ENCODE measurements around the gene KRT5.
"Not testable (repeated sequence)": the region's sequence is repeated elsewhere in the genome, so short reads cannot be mapped to it uniquely, and the experiment has no call there.

Gene KRT5

DNA sequence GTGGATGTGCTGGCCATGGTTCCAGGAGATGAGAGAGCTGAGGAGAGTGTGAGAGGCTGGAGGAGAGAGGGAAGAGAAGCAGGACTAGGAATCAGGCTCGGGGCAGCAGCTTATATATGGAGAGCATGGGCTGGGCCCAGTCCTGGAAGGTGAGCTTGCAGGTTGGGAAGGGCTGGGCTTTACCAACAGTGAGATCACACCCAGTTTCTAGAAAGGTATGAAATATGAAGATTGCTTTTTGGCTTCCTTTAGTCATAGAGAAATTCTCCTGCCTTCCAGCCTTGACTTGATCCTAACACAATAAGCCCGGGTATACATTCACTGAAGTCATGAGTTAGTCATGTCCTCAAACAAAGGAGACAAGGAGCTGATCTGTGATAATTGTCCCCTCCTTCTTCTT lies 27.0 kb downstream of the KRT5 start, which contains the start of gene KRT6A:
KRT6A (minus strand) TSS at position 86 of the 400 bp plus-strand sequence; CDS start at position 17, 69 bp downstream.
- Histone ChIP-seq H3K36me3 (ENCODE audit: insufficient read depth, insufficient read length, low read length) (no peaks in the 10 kb centered on the region), H3K4me3 (ENCODE audit: insufficient read length, low read depth) (no peak within 1 kb of the TSS), H3K9ac (ENCODE audit: insufficient read length, low read depth) (no peak within 1 kb of the TSS), H3K9me3 (ENCODE audit: insufficient read depth, low read length) (peaks cover 12% of the 10 kb centered on the region; the same call in 1 of the 2 replicates), H3K27me3 (ENCODE audit: insufficient read depth, insufficient read length) (no peaks in the 10 kb centered on the region), H3K4me1 (ENCODE audit: insufficient read depth, insufficient read length) (peaks cover 8% of the 10 kb centered on the region)
- DNase-seq (ENCODE audit: low read depth, low spot score) = no peak
- no peak for TF ChIP-seq YY1 (IDR thresholded peaks at IDR 0.05; ENCODE audit: insufficient read depth, insufficient read length)
- no peak for TF ChIP-seq ZNF274 (IDR thresholded peaks at IDR 0.05; ENCODE audit: low read depth, low read length)
- no peak for TF ChIP-seq SUZ12 (IDR thresholded peaks at IDR 0.05; ENCODE audit: extremely low read depth, insufficient read depth, insufficient read length)

DNA sequence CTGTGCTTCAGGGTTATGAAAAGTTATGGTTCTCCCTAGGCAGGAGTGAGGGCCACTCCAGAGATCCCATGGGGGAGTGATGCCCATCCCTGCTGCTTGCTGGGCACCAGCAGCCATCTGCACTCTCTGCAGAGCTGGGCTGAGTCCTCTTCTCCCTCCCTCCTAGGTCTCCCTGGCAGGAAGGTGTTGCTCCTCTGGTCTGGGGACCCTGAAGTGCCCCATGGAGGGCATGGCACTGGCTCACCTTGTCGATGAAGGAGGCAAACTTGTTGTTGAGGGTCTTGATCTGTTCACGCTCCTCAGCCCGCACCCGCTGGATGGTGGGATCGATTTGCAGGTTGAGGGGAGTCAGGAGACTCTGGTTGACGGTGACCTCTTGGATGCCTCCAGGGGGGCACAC lies 27.8 kb downstream of the KRT5 start:
- not testable (repeated sequence) for DNase-seq (ENCODE audit: low read depth, low spot score); H3K27me3 ChIP-seq (ENCODE audit: insufficient read depth, insufficient read length); H3K4me1 ChIP-seq (ENCODE audit: insufficient read depth, insufficient read length); H3K4me3 ChIP-seq (ENCODE audit: insufficient read length, low read depth); H3K9ac ChIP-seq (ENCODE audit: insufficient read length, low read depth); H3K36me3 ChIP-seq (ENCODE audit: insufficient read depth, insufficient read length, low read length)
- H3K9me3 ChIP-seq (ENCODE audit: insufficient read depth, low read length) = peaks cover 12% of the 10 kb centered on the region; the same call in 1 of the 2 replicates

DNA sequence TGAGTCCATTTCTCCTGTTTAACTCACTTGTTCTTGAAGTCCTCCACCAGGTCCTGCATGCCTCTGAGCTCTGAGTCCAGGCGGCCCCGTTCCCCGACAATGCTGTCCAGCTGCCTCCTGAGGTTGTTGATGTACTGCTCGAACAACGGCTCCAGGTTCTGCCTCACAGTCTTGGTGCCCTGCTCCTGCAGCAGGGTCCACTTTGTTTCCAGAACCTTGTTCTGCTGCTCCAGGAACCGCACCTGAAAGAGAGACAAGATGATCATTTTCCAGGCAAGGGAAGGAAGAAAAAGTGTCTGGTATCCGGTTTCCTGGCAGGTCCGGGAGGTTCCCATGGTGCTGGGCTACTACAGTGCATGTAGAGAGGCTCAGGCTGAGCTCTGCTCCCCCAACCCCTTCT lies 28.7 kb downstream of the KRT5 start:
- not testable (repeated sequence) for DNase-seq (ENCODE audit: low read depth, low spot score); H3K9ac ChIP-seq (ENCODE audit: insufficient read length, low read depth); H3K4me3 ChIP-seq (ENCODE audit: insufficient read length, low read depth); H3K36me3 ChIP-seq (ENCODE audit: insufficient read depth, insufficient read length, low read length); H3K4me1 ChIP-seq (ENCODE audit: insufficient read depth, insufficient read length); H3K27me3 ChIP-seq (ENCODE audit: insufficient read depth, insufficient read length)
- peaks cover 12% of the 10 kb centered on the region; the same call in 1 of the 2 replicates for H3K9me3 ChIP-seq (ENCODE audit: insufficient read depth, low read length)

DNA sequence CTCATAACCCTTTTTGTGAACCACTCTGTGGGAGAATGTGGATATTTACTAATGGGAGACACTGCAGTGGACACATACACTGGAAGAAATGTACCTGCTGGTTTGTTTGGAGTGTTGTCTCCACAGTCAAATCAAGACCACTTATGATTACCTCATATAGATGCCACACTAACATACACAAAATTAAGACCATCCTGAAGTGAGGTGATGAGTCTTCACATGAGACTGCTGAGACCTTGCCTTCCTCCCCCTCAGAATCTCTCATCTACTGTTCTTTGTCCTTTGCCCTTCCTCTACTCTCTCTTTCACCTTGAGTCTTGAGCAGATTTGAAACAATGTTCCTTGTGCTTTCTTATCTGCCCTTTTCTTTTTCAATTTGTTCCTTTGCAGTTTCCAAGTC lies 31.5 kb downstream of the KRT5 start:
- H3K36me3 ChIP-seq (ENCODE audit: insufficient read depth, insufficient read length, low read length) = no peaks in the 10 kb centered on the region
- H3K27me3 ChIP-seq (ENCODE audit: insufficient read depth, insufficient read length) = no peaks in the 10 kb centered on the region
- no peaks in the 10 kb centered on the region for H3K4me1 ChIP-seq (ENCODE audit: insufficient read depth, insufficient read length)
- peaks cover 22% of the 10 kb centered on the region for H3K9me3 ChIP-seq (ENCODE audit: insufficient read depth, low read length)
- no peak overlapping the region for H3K9ac ChIP-seq (ENCODE audit: insufficient read length, low read depth)
- no peak for DNase-seq (ENCODE audit: low read depth, low spot score)
- TF ChIP-seq SUZ12 (IDR thresholded peaks at IDR 0.05; ENCODE audit: extremely low read depth, insufficient read depth, insufficient read length) (no peak), YY1 (IDR thresholded peaks at IDR 0.05; ENCODE audit: insufficient read depth, insufficient read length) (no peak), ZNF274 (IDR thresholded peaks at IDR 0.05; ENCODE audit: low read depth, low read length) (no peak)
- no peak overlapping the region for H3K4me3 ChIP-seq (ENCODE audit: insufficient read length, low read depth)

DNA sequence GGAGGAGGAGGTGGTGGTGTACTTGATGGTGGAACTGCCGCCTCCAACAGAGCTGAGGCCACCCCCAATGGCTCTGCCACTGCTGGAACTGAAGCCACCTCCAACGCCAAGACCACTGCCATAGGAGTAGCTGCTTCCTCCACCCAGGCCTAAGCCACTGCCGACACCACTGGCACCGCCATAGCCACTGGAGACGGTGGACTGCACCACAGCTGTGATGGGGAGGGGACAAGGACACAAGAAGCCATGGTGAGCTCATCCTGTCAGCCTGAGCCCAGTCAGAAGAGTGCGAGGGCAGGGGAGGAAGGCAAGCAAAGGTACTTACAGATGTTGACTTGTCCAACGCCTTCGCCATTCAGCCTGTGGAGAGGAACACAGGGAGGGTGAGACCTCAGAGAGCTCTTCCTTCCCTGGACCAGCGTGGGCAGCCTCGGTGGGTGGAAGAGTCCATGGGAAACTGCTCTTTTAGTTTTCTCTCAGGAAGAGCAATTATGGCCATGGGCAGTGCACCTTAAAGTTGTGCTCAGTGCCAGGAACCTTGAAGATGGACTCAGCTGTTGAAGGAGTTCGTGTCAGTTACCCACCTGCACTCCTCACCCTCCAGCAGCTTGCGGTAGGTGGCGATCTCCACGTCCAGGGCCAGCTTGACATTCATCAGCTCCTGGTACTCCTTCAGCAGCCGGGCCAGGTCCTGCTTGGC lies 32.3 kb downstream of the KRT5 start:
- H3K4me1 ChIP-seq (ENCODE audit: insufficient read depth, insufficient read length); H3K4me3 ChIP-seq (ENCODE audit: insufficient read length, low read depth); DNase-seq (ENCODE audit: low read depth, low spot score); H3K27me3 ChIP-seq (ENCODE audit: insufficient read depth, insufficient read length); H3K9ac ChIP-seq (ENCODE audit: insufficient read length, low read depth); H3K36me3 ChIP-seq (ENCODE audit: insufficient read depth, insufficient read length, low read length): not testable (repeated sequence)
- H3K9me3 ChIP-seq (ENCODE audit: insufficient read depth, low read length) = peaks cover 22% of the 10 kb centered on the region

DNA sequence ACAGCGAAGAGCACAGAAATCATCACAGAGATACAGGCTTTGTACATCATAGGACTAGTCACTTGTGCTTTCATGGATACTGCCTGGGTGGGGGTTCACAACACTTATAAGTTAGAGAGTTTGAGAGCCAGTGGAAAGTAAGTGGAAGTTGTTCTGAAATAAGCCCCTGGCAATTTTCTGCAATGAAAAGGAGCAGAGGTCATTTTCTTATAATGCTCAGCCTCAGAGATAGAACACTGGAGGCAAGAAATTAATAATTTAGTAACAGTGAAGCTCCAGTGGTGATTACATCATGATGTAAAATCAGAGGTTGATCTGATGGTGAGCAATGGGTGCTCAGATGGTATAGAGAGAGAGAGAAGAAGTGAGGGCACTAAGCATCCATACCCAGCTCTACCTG lies 33.0 kb downstream of the KRT5 start:
- H3K9me3 ChIP-seq (ENCODE audit: insufficient read depth, low read length) = peaks cover 22% of the 10 kb centered on the region
- H3K36me3 ChIP-seq (ENCODE audit: insufficient read depth, insufficient read length, low read length) = no peaks in the 10 kb centered on the region
- no peaks in the 10 kb centered on the region for H3K4me1 ChIP-seq (ENCODE audit: insufficient read depth, insufficient read length)
- no peak overlapping the region for H3K9ac ChIP-seq (ENCODE audit: insufficient read length, low read depth)
- no peaks in the 10 kb centered on the region for H3K27me3 ChIP-seq (ENCODE audit: insufficient read depth, insufficient read length)
- no peak for TF ChIP-seq YY1 (IDR thresholded peaks at IDR 0.05; ENCODE audit: insufficient read depth, insufficient read length)
- TF ChIP-seq ZNF274 (IDR thresholded peaks at IDR 0.05; ENCODE audit: low read depth, low read length) = no peak
- TF ChIP-seq SUZ12 (IDR thresholded peaks at IDR 0.05; ENCODE audit: extremely low read depth, insufficient read depth, insufficient read length) = no peak
- DNase-seq (ENCODE audit: low read depth, low spot score) = no peak
- H3K4me3 ChIP-seq (ENCODE audit: insufficient read length, low read depth) = no peak overlapping the region

DNA sequence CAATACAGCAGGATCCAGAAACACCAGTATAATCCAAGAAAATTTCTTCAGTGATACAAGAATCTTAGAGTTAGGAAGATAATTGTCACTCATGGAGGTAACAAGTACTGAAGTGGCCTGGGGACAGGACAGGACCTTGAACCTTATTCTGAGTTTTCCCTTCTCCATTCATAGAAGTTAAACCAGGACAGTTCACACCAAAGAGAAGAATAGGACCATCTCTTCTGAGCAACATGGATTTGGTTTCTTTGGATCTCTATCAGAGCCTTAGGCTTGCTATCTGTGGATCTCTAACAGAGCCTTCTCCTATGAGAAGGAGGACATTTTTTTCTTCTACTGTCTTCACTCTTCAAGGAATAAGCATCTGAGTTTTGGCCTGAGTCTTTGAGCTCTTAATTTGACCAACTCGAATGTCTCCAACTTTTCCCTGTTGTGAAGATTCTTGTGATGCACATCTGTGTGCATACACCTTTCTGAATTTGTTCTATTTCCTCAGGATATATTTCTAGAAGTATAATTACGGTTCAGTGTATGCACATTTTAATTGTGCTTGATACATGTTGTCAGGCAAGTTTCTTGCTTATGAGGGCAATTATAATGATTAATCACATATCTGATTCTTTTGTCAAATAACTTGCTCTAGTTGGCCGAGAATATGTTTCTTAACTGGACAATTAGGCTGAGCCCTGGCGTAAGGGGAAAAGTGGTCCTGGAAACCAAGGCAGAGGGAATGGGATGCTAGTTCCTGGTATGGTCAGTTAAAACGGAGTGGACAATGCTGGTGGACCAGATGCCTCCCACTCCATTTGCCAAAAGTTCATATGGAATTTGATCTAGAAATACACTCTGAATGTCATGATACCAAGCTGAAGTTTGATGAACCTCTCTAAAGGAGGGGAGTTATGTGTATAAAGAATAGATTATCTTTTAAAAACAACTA lies 33.8 kb downstream of the KRT5 start:
- Histone ChIP-seq H3K4me1 (ENCODE audit: insufficient read depth, insufficient read length) (no peaks in the 10 kb centered on the region), H3K9me3 (ENCODE audit: insufficient read depth, low read length) (peaks cover 23% of the 10 kb centered on the region), H3K9ac (ENCODE audit: insufficient read length, low read depth) (no peak overlapping the region), H3K27me3 (ENCODE audit: insufficient read depth, insufficient read length) (no peaks in the 10 kb centered on the region), H3K4me3 (ENCODE audit: insufficient read length, low read depth) (no peak overlapping the region), H3K36me3 (ENCODE audit: insufficient read depth, insufficient read length, low read length) (no peaks in the 10 kb centered on the region)
- TF ChIP-seq YY1 (IDR thresholded peaks at IDR 0.05; ENCODE audit: insufficient read depth, insufficient read length) (no peak), SUZ12 (IDR thresholded peaks at IDR 0.05; ENCODE audit: extremely low read depth, insufficient read depth, insufficient read length) (no peak)
- no peak for DNase-seq (ENCODE audit: low read depth, low spot score)
